ENCODE results near the gene TFF2. TPM values are rescaled to one million over a fixed set of nuclear protein-coding genes. Genes with fewer than 3 reads are reported as not detected.

TFF2 gene
- total and polyA plus RNA-seq, 2 of the 4 experiments (the other 2 are of a cell fraction), result not detected

- no peak overlapping the region for H3K4ac ChIP-seq (ENCODE audit: low read depth, low read length)
- no peak overlapping the region for H3K56ac ChIP-seq (ENCODE audit: extremely low read depth, insufficient read depth, low read length)
- no peak overlapping the region for H2BK120ac ChIP-seq (ENCODE audit: low read depth, low read length)
- H3K4me2 ChIP-seq (ENCODE audit: low read depth, low read length), result no peak overlapping the region
- H4K8ac ChIP-seq (ENCODE audit: low read depth in 2 of 2, low read length in 2 of 2), result no peak overlapping the region
- ATAC-seq (ENCODE audit: low read depth) (no peak), DNase-seq (no peak)
- H2BK15ac ChIP-seq (ENCODE audit: low read depth, low read length), result no peak overlapping the region
- intact Hi-C loops (cut with micrococcal nuclease) (no loop called here), dilution Hi-C loops (cut with HindIII; ENCODE audit: low sequenced_read_pairs, unreplicated experiment) (no loop called here), in situ Hi-C loops (cut with MboI; ENCODE audit: low sequenced_read_pairs) (no loop called here)
- no CpG with 5 or more reads among the region's 3 CpGs for WGBS, 2 experiments (ENCODE audit: extremely low coverage in 2 of 2, insufficient read length in 1 of 2)
- no peak overlapping the region for H3K23ac ChIP-seq (ENCODE audit: low read depth, low read length)
- no peaks in the 10 kb centered on the region for H3K9me3 ChIP-seq (ENCODE audit: control insufficient read depth, insufficient read depth, low read length)
- no peak overlapping the region for H3K4me3 ChIP-seq (ENCODE audit: insufficient read depth, low read depth, low read length)
- no peak for TF ChIP-seq USF2 (IDR thresholded peaks at IDR 0.05; ENCODE audit: low read depth, low read length)
- no peak for TF ChIP-seq CTCF (conservative IDR thresholded peaks at IDR 0.05; ENCODE audit: low read depth, low read length)
- no peak for TF ChIP-seq BHLHE40 (IDR thresholded peaks at IDR 0.05; ENCODE audit: low read depth, low read length)
- no peak overlapping the region for H3K9ac ChIP-seq (ENCODE audit: low read depth, low read length)
- no peak overlapping the region for H2AK5ac ChIP-seq (ENCODE audit: low read depth, low read length)
- H2AK9ac ChIP-seq (replicated peaks; ENCODE audit: low read depth, low read length, poor library complexity), result no peak overlapping the region
- ChIA-PET CTCF (no interaction called here), POLR2A (ENCODE audit: unreplicated experiment) (no interaction called here)
- no peak overlapping the region for H2AFZ ChIP-seq (replicated peaks; ENCODE audit: low read length, poor library complexity)
- H4K91ac ChIP-seq (ENCODE audit: insufficient read depth, low read depth, low read length), result no peak overlapping the region
- no peak overlapping the region for H2BK5ac ChIP-seq (ENCODE audit: low read depth, low read length, poor library complexity, severe bottlenecking)
- H3K9me1 ChIP-seq (ENCODE audit: insufficient read depth, low read length), result no peaks in the 10 kb centered on the region; the same call in 1 of the 2 replicates
- H3K27ac ChIP-seq (ENCODE audit: insufficient read depth, low read length), result no peak overlapping the region
- no peak overlapping the region for H4K5ac ChIP-seq (ENCODE audit: low read depth, low read length)
- no peaks in the 10 kb centered on the region for H4K20me1 ChIP-seq (ENCODE audit: insufficient read depth, low read length)
- peaks cover 31% of the 10 kb centered on the region for H3K27me3 ChIP-seq (ENCODE audit: control insufficient read depth, insufficient read depth, low read length)
- H3K4me1 ChIP-seq (ENCODE audit: control insufficient read depth, insufficient read depth, low read length), result no peaks in the 10 kb centered on the region
- no peak overlapping the region for H3K14ac ChIP-seq (replicated peaks; ENCODE audit: low read depth, low read length)
- H3K36me3 ChIP-seq (ENCODE audit: control insufficient read depth, insufficient read depth, low read length), result no peaks in the 10 kb centered on the region
- H2BK20ac ChIP-seq (ENCODE audit: low read depth, low read length), result no peak overlapping the region
- no peaks in the 10 kb centered on the region for H3K79me1 ChIP-seq (ENCODE audit: low read depth in 1 of 2, low read length in 2 of 2)
- H3K18ac ChIP-seq (ENCODE audit: low read depth, low read length), result no peak overlapping the region
- BruUV-seq (replicated peaks), result no TSS peak
These were observed 47.4 kb downstream of the TFF2 start for GRCh38 chr21:42303443-42303842.
